B cell (primary cell): ENCODE results near the gene STAM.

Source experiments
- CTCF ChIP-seq: fragments of 200-600 bp; IDR thresholded peaks from one replicate; pipeline ENCODE4 v1.8.0; 2022; ENCODE audit warnings: antibody characterized with exemption, mild to moderate bottlenecking
- EZH2 ChIP-seq: IDR thresholded peaks from 2 replicates; pipeline ENCODE4 v1.6.1; 2012; ENCODE audit warnings: borderline replicate concordance, low read depth, mild to moderate bottlenecking, moderate library complexity, low read length; ENCODE audit not compliant: insufficient read depth, poor library complexity, severe bottlenecking

- TF ChIP-seq CTCF (no peak), EZH2 (no peak)
Observed at GRCh38 chr10:17725703-17726102, 81.8 kb downstream of the STAM start.
